Pancreas (tissue), 10 donors: ENCODE data around the gene RAB3GAP2. TPM values are rescaled to one million over a fixed set of nuclear protein-coding genes. Genes with fewer than 3 reads are reported as not detected.

ENCODE experiments used
- ATAC-seq, 4 donors: fragments of 200-7000 bp; cut with Tn5 transposase; one replicate each; pipeline versions ENCODE4 v1.8.0 to v1.9.1; 2020; ENCODE audit warnings: mild to moderate bottlenecking in 4 of 4, moderate library complexity in 4 of 4
- DNase-seq, 6 donors: peaks; one replicate each; pipeline ENCODE4 v3.0.0-alpha.2; 2020
- FAIRE-seq: peaks from 2 replicates; lab custom pipeline; 2012; peaks lifted over from hg19 to GRCh38; lab: Jason Lieb, UNC
- H3K27ac ChIP-seq, 4 donors: fragments of 200-600 bp; sonication (generic); 1 replicate in 3 of 4; 2 replicates in 1 of 4; pipeline versions ENCODE4 v1.5.0 to v1.8.0; 2020
- H3K27me3 ChIP-seq, 4 donors: fragments of 200-600 bp; one replicate each; pipeline ENCODE4 v1.8.0; 2021
- H3K36me3 ChIP-seq, 3 donors: fragments of 200-600 bp; sonication (generic) in 1 of 3; one replicate each; pipeline versions ENCODE4 v1.5.0 to v1.8.0; 2020 to 2021
- H3K4me1 ChIP-seq, 3 donors: fragments of 200-600 bp; one replicate each; pipeline ENCODE4 v1.8.0; 2021
- H3K4me3 ChIP-seq, 4 donors: fragments of 200-600 bp; sonication (generic) in 2 of 4; one replicate each; pipeline versions ENCODE4 v1.5.0 to v1.8.0; 2020 to 2021
- H3K9me3 ChIP-seq, 4 donors: fragments of 200-600 bp; one replicate each; pipeline ENCODE4 v1.8.0; 2021
- WGBS, 2 donors: extraction: QIAGEN DNeasy Blood & Tissue Kit; methylation state at CpG; one replicate each; pipeline ENCODE4 v1.1.7; 2013; 5-methylcytosine and 5-hydroxymethylcytosine counted together
- intact Hi-C, 3 donors: fragments of 100-400 bp; cut with DNase I; formaldehyde crosslinking; loops; one replicate each; pipeline versions ENCODE4 v1.11.1 to v1.14.2; 2022
- polyA plus RNA-seq, 2 donors: library from polyadenylated mRNA; stranded (reverse); fragments of 200-250 nt; gene quantifications; one replicate each; pipeline ENCODE4 v1.2.3, GENCODE V29; 2013
- total RNA-seq, 6 donors: library from RNA; stranded (reverse); fragmentation: NEBNext Ultra II Directional in 4 of 6; extraction: Animal tissue kit (Norgen Biotek cat#: 25700) in 4 of 6; gene quantifications; one replicate each; pipeline versions ENCODE4 v1.2.1 to v1.2.4, GENCODE V29; 2021 to 2023
- TF ChIP-seq, protein P1 (sequence below), 4 donors: fragments of 200-600 bp; sonication (generic) in 3 of 4; IDR thresholded peaks; one replicate each; pipeline versions ENCODE4 v1.5.0 to v1.8.0; 2021; ENCODE audit warnings: antibody characterized with exemption in 4 of 4
- donor health status: healthy with polysubstance abuse.
- donor health status: DM: no; HTN: no; CAD: no; lungs with moderate emphysema.
- donor health status: DM: no; HTN: no; CAD: no.
- donor health status: control.
- donor health status: control.
- donor health status: Bipolar disorder and iron deficiency.
- donor health status: DM: yes; HTN: yes; CAD: no.
- donor health status: DM: no; HTN: no; CAD: no.
- donor health status: DM: no; HTN: no; CAD: no.
- donor health status: DM: yes; HTN: yes; CAD: no.

Gene RAB3GAP2
- total and polyA plus RNA-seq, 8 donors: 4.8 to 26.2 (median 15.1) TPM

DNA sequence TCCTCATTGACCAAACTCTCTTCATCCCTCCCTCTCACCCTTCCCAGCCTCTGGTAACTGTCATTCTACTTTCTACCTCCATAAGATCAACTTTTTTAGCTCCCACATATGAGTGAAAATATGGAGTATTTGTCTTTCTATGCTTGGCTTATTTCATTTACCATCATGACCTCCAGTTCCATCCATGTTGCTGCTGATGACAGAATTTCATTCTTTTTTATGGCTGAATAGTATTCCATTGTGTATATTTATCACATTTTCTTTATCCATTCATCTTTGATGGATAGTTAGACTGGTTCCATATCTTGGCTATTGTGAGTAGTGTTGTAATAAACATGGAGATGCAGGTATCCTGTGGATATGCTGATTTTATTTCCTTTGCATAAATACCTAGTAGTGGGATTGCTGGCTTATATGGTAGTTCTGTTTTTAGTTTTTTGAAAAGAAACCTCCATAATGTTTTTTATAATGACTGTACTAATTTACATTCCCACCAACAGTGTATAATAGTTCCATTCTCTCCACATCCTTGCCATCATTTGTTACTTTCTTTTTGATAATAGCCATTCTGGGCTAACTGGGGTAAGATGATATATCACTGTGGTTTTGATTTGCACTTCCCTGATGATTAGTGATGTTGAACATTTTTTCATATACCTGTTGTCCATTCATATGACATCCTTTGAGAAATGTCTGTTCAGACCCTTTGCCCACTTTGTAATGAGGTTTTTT is 142.6 kb downstream of the RAB3GAP2 start:
- FAIRE-seq (no peak), DNase-seq (no peak), ATAC-seq (no peak)
- Histone ChIP-seq H3K4me1 (no peaks in the 10 kb centered on the region), H3K36me3 (peaks cover 0 to 26% (median under 1%) of the 10 kb centered on the region in 3 donors), H3K9me3 (no peaks in the 10 kb centered on the region), H3K27ac (no peak overlapping the region), H3K27me3 (no peaks in the 10 kb centered on the region), H3K4me3 (no peak overlapping the region)
- TF ChIP-seq, protein P1, sequence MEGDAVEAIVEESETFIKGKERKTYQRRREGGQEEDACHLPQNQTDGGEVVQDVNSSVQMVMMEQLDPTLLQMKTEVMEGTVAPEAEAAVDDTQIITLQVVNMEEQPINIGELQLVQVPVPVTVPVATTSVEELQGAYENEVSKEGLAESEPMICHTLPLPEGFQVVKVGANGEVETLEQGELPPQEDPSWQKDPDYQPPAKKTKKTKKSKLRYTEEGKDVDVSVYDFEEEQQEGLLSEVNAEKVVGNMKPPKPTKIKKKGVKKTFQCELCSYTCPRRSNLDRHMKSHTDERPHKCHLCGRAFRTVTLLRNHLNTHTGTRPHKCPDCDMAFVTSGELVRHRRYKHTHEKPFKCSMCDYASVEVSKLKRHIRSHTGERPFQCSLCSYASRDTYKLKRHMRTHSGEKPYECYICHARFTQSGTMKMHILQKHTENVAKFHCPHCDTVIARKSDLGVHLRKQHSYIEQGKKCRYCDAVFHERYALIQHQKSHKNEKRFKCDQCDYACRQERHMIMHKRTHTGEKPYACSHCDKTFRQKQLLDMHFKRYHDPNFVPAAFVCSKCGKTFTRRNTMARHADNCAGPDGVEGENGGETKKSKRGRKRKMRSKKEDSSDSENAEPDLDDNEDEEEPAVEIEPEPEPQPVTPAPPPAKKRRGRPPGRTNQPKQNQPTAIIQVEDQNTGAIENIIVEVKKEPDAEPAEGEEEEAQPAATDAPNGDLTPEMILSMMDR (IDR thresholded peaks at IDR 0.05): no peak
- intact Hi-C loops: no loop called here

DNA sequence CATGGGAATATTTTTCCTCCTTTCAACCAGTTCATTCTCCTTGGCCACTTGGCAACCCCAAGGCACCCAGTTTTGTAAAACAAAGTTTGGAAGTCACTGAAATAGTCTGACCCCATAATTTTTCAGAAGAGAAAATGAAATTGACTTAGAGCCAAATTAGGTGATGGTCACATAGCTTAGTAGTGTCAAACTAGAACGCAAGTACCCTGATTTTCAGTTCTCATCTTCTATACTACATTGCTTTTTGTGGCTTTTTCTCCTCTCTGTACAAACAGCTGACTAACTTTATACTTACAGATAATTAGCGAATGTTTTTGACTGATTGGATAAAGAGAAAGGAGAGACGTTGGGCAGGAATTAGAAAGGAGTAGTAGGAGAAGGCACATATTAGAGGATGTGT is 145.2 kb downstream of the RAB3GAP2 start:
- FAIRE-seq: no peak
- no peak for DNase-seq
- Histone ChIP-seq H3K27ac (no peak overlapping the region), H3K4me3 (no peak overlapping the region), H3K36me3 (peaks cover 0 to 19% (median 0%) of the 10 kb centered on the region in 3 donors), H3K4me1 (peaks cover 3 to 6% (median 4%) of the 10 kb centered on the region in 3 donors), H3K27me3 (no peaks in the 10 kb centered on the region), H3K9me3 (no peaks in the 10 kb centered on the region)
- ATAC-seq: no peak
- 86 to 88% methylated on average over 3 of the region's 3 CpGs for WGBS, 2 donors
- TF ChIP-seq, protein P1 (IDR thresholded peaks at IDR 0.05): no peak
- intact Hi-C loops: no loop called here

DNA sequence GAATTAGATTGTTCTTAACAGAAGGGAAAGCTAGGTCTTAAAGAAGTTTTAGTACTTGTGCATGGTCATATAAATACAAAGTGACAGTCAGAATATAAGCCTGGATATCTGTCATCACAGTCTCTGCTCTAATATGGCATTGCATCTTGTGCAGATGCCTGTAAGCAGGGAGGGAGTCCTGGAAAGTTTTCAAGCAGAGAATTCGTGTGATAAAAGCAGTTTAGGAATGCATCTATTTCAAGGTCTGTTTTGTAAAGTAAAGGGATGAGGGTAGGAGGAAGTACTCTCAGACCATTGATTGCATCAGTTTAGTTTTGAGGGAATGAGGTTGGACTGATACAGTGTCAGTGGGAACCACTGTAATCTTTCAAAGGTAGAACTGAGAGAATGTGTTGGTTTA is 147.7 kb downstream of the RAB3GAP2 start:
- Histone ChIP-seq H3K4me1 (peaks cover 3 to 6% (median 4%) of the 10 kb centered on the region in 3 donors), H3K9me3 (no peaks in the 10 kb centered on the region), H3K4me3 (no peak overlapping the region), H3K36me3 (peaks cover 0 to 19% (median 0%) of the 10 kb centered on the region in 3 donors), H3K27ac (no peak overlapping the region), H3K27me3 (no peaks in the 10 kb centered on the region)
- no peak for ATAC-seq
- no peak for DNase-seq
- TF ChIP-seq, protein P1 (IDR thresholded peaks at IDR 0.05): no peak
- WGBS, 2 donors: 3 to 9% methylated on average over 1 of the region's 1 CpG
- intact Hi-C loops: no loop called here
- FAIRE-seq: no peak

DNA sequence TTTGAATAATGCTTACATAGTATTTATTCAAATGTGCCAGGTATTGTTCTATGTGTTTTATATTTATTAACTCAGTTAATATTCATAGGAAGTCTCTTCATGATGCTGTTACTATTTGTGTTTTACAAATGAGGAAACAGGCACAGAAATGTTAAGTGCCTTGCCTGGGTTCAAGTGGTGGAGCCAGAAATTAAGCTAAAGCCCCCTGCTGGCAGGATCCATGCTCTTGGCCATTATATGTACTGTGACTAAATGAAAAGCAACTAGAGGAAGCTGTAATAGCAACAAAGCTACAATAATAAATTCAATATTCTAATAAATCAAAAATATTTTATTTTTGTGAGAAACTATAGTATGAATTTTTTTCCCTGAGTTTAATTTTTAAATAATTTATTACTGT is 148.4 kb downstream of the RAB3GAP2 start:
- peaks cover 0 to 19% (median 0%) of the 10 kb centered on the region in 3 donors for H3K36me3 ChIP-seq
- H3K27ac ChIP-seq: no peak overlapping the region
- TF ChIP-seq, protein P1 (IDR thresholded peaks at IDR 0.05): peak in 2 of 4 donors; percentile 18 to 20
- H3K9me3 ChIP-seq: no peaks in the 10 kb centered on the region
- H3K27me3 ChIP-seq: no peaks in the 10 kb centered on the region
- FAIRE-seq (no peak), DNase-seq (no peak), ATAC-seq (no peak)
- H3K4me3 ChIP-seq: no peak overlapping the region
- H3K4me1 ChIP-seq: peaks cover 4 to 10% (median 6%) of the 10 kb centered on the region in 3 donors
- intact Hi-C loops: no loop called here

DNA sequence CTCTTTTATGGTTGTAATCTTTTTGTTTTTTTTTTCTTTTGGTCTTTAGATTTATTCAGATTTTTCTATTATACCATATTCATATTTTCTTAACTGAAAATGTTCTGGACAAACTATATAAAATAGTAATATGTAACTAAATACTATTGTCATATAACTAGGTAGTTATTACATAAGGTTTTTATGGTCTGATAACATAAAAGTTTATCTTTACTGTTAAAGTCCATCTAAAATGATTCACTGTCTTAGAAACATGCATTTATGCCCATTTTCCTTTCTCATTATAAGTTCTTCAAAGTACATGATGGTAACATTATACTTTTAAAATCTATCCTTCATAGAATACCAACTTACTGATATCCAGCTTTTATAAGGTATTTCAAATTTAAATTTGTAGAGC is 149.2 kb downstream of the RAB3GAP2 start:
- intact Hi-C loops: no loop called here
- DNase-seq (no peak), ATAC-seq (no peak), FAIRE-seq (peak; percentile 96)
- TF ChIP-seq, protein P1 (IDR thresholded peaks at IDR 0.05): no peak
- H3K27ac ChIP-seq: no peak overlapping the region
- H3K4me1 ChIP-seq: peaks cover 4 to 10% (median 6%) of the 10 kb centered on the region in 3 donors
- no peaks in the 10 kb centered on the region for H3K27me3 ChIP-seq
- H3K36me3 ChIP-seq: peaks cover 0 to 14% (median 0%) of the 10 kb centered on the region in 3 donors
- H3K4me3 ChIP-seq: no peak overlapping the region
- no peaks in the 10 kb centered on the region for H3K9me3 ChIP-seq
